Measurements from ENCODE around the gene KEL.

Gene KEL

GRCh38 chr7:142962991-142963390 is 828 bp upstream of the KEL start:
- no peak for DNase-seq (ENCODE audit: low spot score)

- no peak for DNase-seq (ENCODE audit: low spot score)
These were observed 579 bp downstream of the KEL start for GRCh38 chr7:142961595-142961972.

- DNase-seq (ENCODE audit: low spot score), result no peak
These were observed 1.1 kb downstream of the KEL start for GRCh38 chr7:142960955-142961512.

- DNase-seq (ENCODE audit: low spot score), result no peak
These were observed 3.0 kb downstream of the KEL start for GRCh38 chr7:142959202-142959601.

GRCh38 chr7:142957723-142958122 is 4.4 kb downstream of the KEL start:
- DNase-seq (ENCODE audit: low spot score), result no peak

- DNase-seq (ENCODE audit: low spot score), result no peak
These were observed 5.1 kb downstream of the KEL start for GRCh38 chr7:142956951-142957623.

- DNase-seq (ENCODE audit: low spot score), result no peak
These were observed 7.4 kb downstream of the KEL start for GRCh38 chr7:142954680-142955268.

- DNase-seq (ENCODE audit: low spot score), result no peak
These were observed 11.9 kb downstream of the KEL start for GRCh38 chr7:142950235-142950634.

- no peak for DNase-seq (ENCODE audit: low spot score)
These were observed 13.6 kb downstream of the KEL start for GRCh38 chr7:142948603-142949002.

- no peak for DNase-seq (ENCODE audit: low spot score)
These were observed 17.2 kb downstream of the KEL start for GRCh38 chr7:142945001-142945400.

GRCh38 chr7:142943706-142944268 is 18.4 kb downstream of the KEL start:
- DNase-seq (ENCODE audit: low spot score), result no peak

- DNase-seq (ENCODE audit: low spot score), result no peak
These were observed 19.4 kb downstream of the KEL start for GRCh38 chr7:142942746-142943145.

- no peak for DNase-seq (ENCODE audit: low spot score)
These were observed 20.6 kb downstream of the KEL start for GRCh38 chr7:142941541-142941940.

GRCh38 chr7:142940966-142941535 is 21.1 kb downstream of the KEL start:
- no peak for DNase-seq (ENCODE audit: low spot score)

GRCh38 chr7:142939226-142939910 is 22.8 kb downstream of the KEL start, which contains the start of gene LLCFC1:
Gene LLCFC1, plus strand, starts transcription at chr7:142939484. Its CDS starts 138 bp downstream, at chr7:142939622.
- DNase-seq (ENCODE audit: low spot score), result no peak

- no peak for DNase-seq (ENCODE audit: low spot score)
These were observed 23.6 kb downstream of the KEL start for GRCh38 chr7:142938611-142939010.

GRCh38 chr7:142935941-142936565 is 26.1 kb downstream of the KEL start:
- no peak for DNase-seq (ENCODE audit: low spot score)

GRCh38 chr7:142934056-142934455 is 28.1 kb downstream of the KEL start:
- DNase-seq (ENCODE audit: low spot score), result no peak

- no peak for DNase-seq (ENCODE audit: low spot score)
These were observed 28.5 kb downstream of the KEL start, which contains the start of gene TRPV5 for GRCh38 chr7:142933624-142934023. Gene TRPV5, minus strand, starts transcription at chr7:142933746. Its CDS starts 287 bp downstream, at chr7:142933459.

- DNase-seq (ENCODE audit: low spot score), result no peak
These were observed 29.1 kb downstream of the KEL start for GRCh38 chr7:142933092-142933475.

GRCh38 chr7:142932386-142933091 is 29.6 kb downstream of the KEL start:
- DNase-seq (ENCODE audit: low spot score), result no peak
